HepG2 (cell line): ENCODE results near the gene FANCG. TPM values are rescaled to one million over a fixed set of nuclear protein-coding genes. Genes with fewer than 3 reads are reported as not detected.

Experiments used
- FOXM1 ChIP-seq: sonication (generic); formaldehyde crosslinking; IDR thresholded peaks from 2 replicates; pipeline ENCODE4 v1.5.0; 2020; ENCODE audit warnings: missing genetic modification reagents
- GABPA ChIP-seq, 2 experiments: IDR thresholded peaks; 2 replicates each; pipeline ENCODE4 v1.6.1; 2011 to 2016; ENCODE audit warnings: low read depth in 2 of 2, low read length in 1 of 2, missing biosample characterization in 1 of 2, missing genetic modification characterization in 1 of 2
- HOXA7 ChIP-seq: sonication (generic); formaldehyde crosslinking; IDR thresholded peaks from 2 replicates; pipeline ENCODE4 v1.8.1; 2022; ENCODE audit warnings: mild to moderate bottlenecking, missing genetic modification reagents, moderate library complexity
- NR0B2 ChIP-seq: sonication (generic); formaldehyde crosslinking; IDR thresholded peaks from 2 replicates; pipeline ENCODE4 v1.4.0; 2020; ENCODE audit warnings: mild to moderate bottlenecking, missing genetic modification reagents
- POGK ChIP-seq: sonication (generic); formaldehyde crosslinking; conservative IDR thresholded peaks from 2 replicates; pipeline ENCODE4 v1.8.0; 2022; ENCODE audit warnings: mild to moderate bottlenecking, moderate library complexity, missing genetic modification reagents
- POLR2A ChIP-seq, 2 experiments: IDR thresholded peaks; 2 replicates each; pipeline ENCODE4 v1.6.1; 2011; ENCODE audit warnings: low read depth in 2 of 2, low read length in 2 of 2, mild to moderate bottlenecking in 1 of 2, moderate library complexity in 1 of 2; ENCODE audit not compliant: insufficient read depth in 1 of 2
- TRAFD1 ChIP-seq: sonication (generic); formaldehyde crosslinking; IDR thresholded peaks from 2 replicates; pipeline ENCODE4 v1.5.1; 2020; ENCODE audit warnings: missing genetic modification reagents, mild to moderate bottlenecking, borderline replicate concordance
- ZC3H4 ChIP-seq: sonication (generic); formaldehyde crosslinking; IDR thresholded peaks from 2 replicates; pipeline ENCODE4 v1.4.0; 2020; ENCODE audit warnings: missing genetic modification reagents, borderline replicate concordance
- ZNF143 ChIP-seq: sonication (generic); formaldehyde crosslinking; IDR thresholded peaks from 2 replicates; pipeline ENCODE4 v1.4.0; 2020; ENCODE audit warnings: missing genetic modification reagents
- ZNF256 ChIP-seq: sonication (generic); formaldehyde crosslinking; conservative IDR thresholded peaks from 2 replicates; pipeline ENCODE4 v1.4.0; 2020; ENCODE audit warnings: missing genetic modification reagents
- ZNF333 ChIP-seq: sonication (generic); formaldehyde crosslinking; IDR thresholded peaks from 2 replicates; pipeline ENCODE4 v1.4.0; 2020; ENCODE audit warnings: mild to moderate bottlenecking, missing genetic modification reagents, borderline replicate concordance
- ZNF576 ChIP-seq: sonication (generic); formaldehyde crosslinking; IDR thresholded peaks from 2 replicates; pipeline ENCODE4 v1.4.0; 2020; ENCODE audit warnings: mild to moderate bottlenecking, missing genetic modification reagents
- ZNF652 ChIP-seq: IDR thresholded peaks from 2 replicates; pipeline ENCODE4 v1.6.1; 2016; ENCODE audit warnings: low read depth, borderline replicate concordance
- ZNF747 ChIP-seq: sonication (generic); formaldehyde crosslinking; IDR thresholded peaks from 2 replicates; pipeline ENCODE4 v1.8.1; 2023; ENCODE audit warnings: missing genetic modification reagents, mild to moderate bottlenecking, borderline replicate concordance
- ZNF780A ChIP-seq: sonication (generic); formaldehyde crosslinking; IDR thresholded peaks from 2 replicates; pipeline ENCODE4 v1.8.0; 2022; ENCODE audit warnings: mild to moderate bottlenecking, missing genetic modification reagents, moderate library complexity
- ZNF841 ChIP-seq: sonication (generic); formaldehyde crosslinking; IDR thresholded peaks from 2 replicates; pipeline ENCODE4 v1.8.1; 2023; ENCODE audit warnings: missing genetic modification reagents, borderline replicate concordance
- ZSCAN20 ChIP-seq: sonication (generic); formaldehyde crosslinking; IDR thresholded peaks from 2 replicates; pipeline ENCODE4 v1.4.0; 2020; ENCODE audit warnings: missing genetic modification reagents, mild to moderate bottlenecking, borderline replicate concordance
- ZSCAN21 ChIP-seq: sonication (generic); formaldehyde crosslinking; IDR thresholded peaks from 2 replicates; pipeline ENCODE4 v1.8.0; 2022; ENCODE audit warnings: mild to moderate bottlenecking, missing genetic modification reagents, moderate library complexity, borderline replicate concordance
- ZSCAN9 ChIP-seq: IDR thresholded peaks from 2 replicates; pipeline ENCODE4 v1.6.1; 2016; ENCODE audit warnings: borderline replicate concordance
- polyA plus RNA-seq, 8 experiments: library from polyadenylated mRNA; depleted of rRNA in 3 of 8; stranded (reverse) in 7 of 8; unstranded in 1 of 8; fragments of >200 nt; fragmentation: Illumina TruSeq in 4 of 8; extraction: Trizol in 4 of 8; gene quantifications; 2 replicates each; pipeline versions ENCODE4 v1.2.1 to v1.2.3, GENCODE V29; 2011 to 2016; ENCODE audit warnings: low read depth in 4 of 8, missing spikeins in 1 of 8, mixed read lengths in 1 of 8; ENCODE audit not compliant: insufficient read depth in 1 of 8
- total RNA-seq, 5 experiments: library from RNA; depleted of rRNA; stranded (reverse); fragments of >200 nt; fragmentation: Illumina TruSeq; extraction: Trizol; gene quantifications; 2 replicates each; pipeline ENCODE4 v1.2.3, GENCODE V29; 2016; ENCODE audit warnings: low read depth in 1 of 5
- TF ChIP-seq, protein P1 (sequence below): IDR thresholded peaks from 2 replicates; pipeline ENCODE4 v1.4.0; 2020; ENCODE audit warnings: mild to moderate bottlenecking, missing genetic modification reagents

Gene FANCG
- total and polyA plus RNA-seq, 2 of the 13 experiments (the other 11 are each of a cell fraction or from before 2014, with no cell fraction given) = 14.4 to 45.1 TPM

- TF ChIP-seq, protein P1, sequence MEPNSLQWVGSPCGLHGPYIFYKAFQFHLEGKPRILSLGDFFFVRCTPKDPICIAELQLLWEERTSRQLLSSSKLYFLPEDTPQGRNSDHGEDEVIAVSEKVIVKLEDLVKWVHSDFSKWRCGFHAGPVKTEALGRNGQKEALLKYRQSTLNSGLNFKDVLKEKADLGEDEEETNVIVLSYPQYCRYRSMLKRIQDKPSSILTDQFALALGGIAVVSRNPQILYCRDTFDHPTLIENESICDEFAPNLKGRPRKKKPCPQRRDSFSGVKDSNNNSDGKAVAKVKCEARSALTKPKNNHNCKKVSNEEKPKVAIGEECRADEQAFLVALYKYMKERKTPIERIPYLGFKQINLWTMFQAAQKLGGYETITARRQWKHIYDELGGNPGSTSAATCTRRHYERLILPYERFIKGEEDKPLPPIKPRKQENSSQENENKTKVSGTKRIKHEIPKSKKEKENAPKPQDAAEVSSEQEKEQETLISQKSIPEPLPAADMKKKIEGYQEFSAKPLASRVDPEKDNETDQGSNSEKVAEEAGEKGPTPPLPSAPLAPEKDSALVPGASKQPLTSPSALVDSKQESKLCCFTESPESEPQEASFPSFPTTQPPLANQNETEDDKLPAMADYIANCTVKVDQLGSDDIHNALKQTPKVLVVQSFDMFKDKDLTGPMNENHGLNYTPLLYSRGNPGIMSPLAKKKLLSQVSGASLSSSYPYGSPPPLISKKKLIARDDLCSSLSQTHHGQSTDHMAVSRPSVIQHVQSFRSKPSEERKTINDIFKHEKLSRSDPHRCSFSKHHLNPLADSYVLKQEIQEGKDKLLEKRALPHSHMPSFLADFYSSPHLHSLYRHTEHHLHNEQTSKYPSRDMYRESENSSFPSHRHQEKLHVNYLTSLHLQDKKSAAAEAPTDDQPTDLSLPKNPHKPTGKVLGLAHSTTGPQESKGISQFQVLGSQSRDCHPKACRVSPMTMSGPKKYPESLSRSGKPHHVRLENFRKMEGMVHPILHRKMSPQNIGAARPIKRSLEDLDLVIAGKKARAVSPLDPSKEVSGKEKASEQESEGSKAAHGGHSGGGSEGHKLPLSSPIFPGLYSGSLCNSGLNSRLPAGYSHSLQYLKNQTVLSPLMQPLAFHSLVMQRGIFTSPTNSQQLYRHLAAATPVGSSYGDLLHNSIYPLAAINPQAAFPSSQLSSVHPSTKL (CRISPR knock-in tag) = peak; percentile 50
- no peak; the same call in 1 of the 2 replicates for TF ChIP-seq ZNF841
- no peak for TF ChIP-seq ZNF780A (CRISPR knock-in tag)
- no peak for TF ChIP-seq FOXM1
- TF ChIP-seq ZNF143 = peak; percentile 79
- peak; percentile 100 for TF ChIP-seq GABPA (IDR thresholded peaks at IDR 0.05; ENCODE audit: low read depth, low read length)
- peak; percentile 100 for TF ChIP-seq GABPA (CRISPR knock-in tag; IDR thresholded peaks at IDR 0.05; ENCODE audit: low read depth)
- peak; percentile 63; the same call in 1 of the 2 replicates for TF ChIP-seq ZSCAN9 (CRISPR knock-in tag)
- TF ChIP-seq ZNF576 = no peak
- TF ChIP-seq ZC3H4 (CRISPR knock-in tag) = no peak
- TF ChIP-seq ZSCAN21 (CRISPR knock-in tag) = 0 out of 2 replicates have a peak, but pooled peaks have one; percentile 36
- TF ChIP-seq HOXA7 (CRISPR knock-in tag) = no peak
- peak; percentile 46; the same call in 1 of the 2 replicates for TF ChIP-seq ZNF652 (CRISPR knock-in tag)
- TF ChIP-seq ZNF256 (CRISPR knock-in tag) = no peak
- no peak for TF ChIP-seq ZNF333 (CRISPR knock-in tag)
- TF ChIP-seq ZSCAN20 (CRISPR knock-in tag) = 0 out of 2 replicates have a peak, but pooled peaks have one; percentile 66
- TF ChIP-seq POGK = peak; percentile 93
- TF ChIP-seq TRAFD1 (CRISPR knock-in tag) = no peak; the same call in 1 of the 2 replicates
- TF ChIP-seq NR0B2 (CRISPR knock-in tag) = no peak
- peak; percentile 75 to 90 for TF ChIP-seq POLR2A (IDR thresholded peaks at IDR 0.05; ENCODE audit: insufficient read depth in 1 of 2, low read depth in 2 of 2, low read length in 2 of 2)
- peak; percentile 94 for TF ChIP-seq ZNF747 (CRISPR knock-in tag)
Observed at GRCh38 chr9:35102769-35103659, 23.3 kb upstream of the FANCG start, which contains the start of gene STOML2 (continued).
